Measurements from ENCODE around the gene RAPGEF2. TPM values are rescaled to one million over a fixed set of nuclear protein-coding genes. Genes with fewer than 3 reads are reported as not detected.
A peak's percentile ranks its signal among the peaks of the same experiment; 100 is the strongest.
"Not testable (repeated sequence)": the region's sequence is repeated elsewhere in the genome, so short reads cannot be mapped to it uniquely, and the experiment has no call there.

The RAPGEF2 gene
- total and polyA plus RNA-seq, 3 experiments from 2014 or later = 1.0 to 34.3 (median 29.2) TPM

- Histone ChIP-seq H3K36me3 (ENCODE audit: insufficient read depth, low read length) (no peaks in the 10 kb centered on the region), H3K9me3 (ENCODE audit: low read length) (no peaks in the 10 kb centered on the region), H3K27ac (ENCODE audit: low read depth, low read length) (no peak overlapping the region), H3K4me1 (ENCODE audit: insufficient read depth, low read length) (no peaks in the 10 kb centered on the region), H3K4me3 (ENCODE audit: low read length) (no peak overlapping the region), H3K27me3 (ENCODE audit: insufficient read depth, low read length, poor library complexity, severe bottlenecking) (no peaks in the 10 kb centered on the region)
- H3K4me1 Mint-ChIP-seq = peaks cover 2 to 21% (median 6%) of the 10 kb centered on the region in 3 donors
- H3K27me3 Mint-ChIP-seq = no peaks in the 10 kb centered on the region
- H3K27ac Mint-ChIP-seq = no peak overlapping the region
- no peak overlapping the region for H3K4me3 Mint-ChIP-seq
- ChIA-PET CTCF (no interaction called here), POLR2A (no interaction called here)
- H3K36me3 Mint-ChIP-seq = peaks cover 10 to 24% (median 11%) of the 10 kb centered on the region in 3 donors
- no peak for DNase-seq
- no peaks in the 10 kb centered on the region for H3K9me3 Mint-ChIP-seq
These were observed 145.7 kb downstream of the RAPGEF2 start for GRCh38 chr4:159248384-159249178.

GRCh38 chr4:159250751-159251325 is 148.0 kb downstream of the RAPGEF2 start:
- Histone ChIP-seq H3K36me3 (ENCODE audit: insufficient read depth, low read length) (no peaks in the 10 kb centered on the region), H3K4me3 (ENCODE audit: low read length) (no peak overlapping the region), H3K9me3 (ENCODE audit: low read length) (no peaks in the 10 kb centered on the region), H3K27me3 (ENCODE audit: insufficient read depth, low read length, poor library complexity, severe bottlenecking) (no peaks in the 10 kb centered on the region), H3K4me1 (ENCODE audit: insufficient read depth, low read length) (no peaks in the 10 kb centered on the region), H3K27ac (ENCODE audit: low read depth, low read length) (no peak overlapping the region)
- no peak for DNase-seq
- no peaks in the 10 kb centered on the region for H3K9me3 Mint-ChIP-seq
- no peaks in the 10 kb centered on the region for H3K27me3 Mint-ChIP-seq
- peaks cover 2 to 23% (median 6%) of the 10 kb centered on the region in 3 donors for H3K4me1 Mint-ChIP-seq
- peaks cover 10 to 18% (median 12%) of the 10 kb centered on the region in 3 donors for H3K36me3 Mint-ChIP-seq
- ChIA-PET CTCF (no interaction called here), POLR2A (no interaction called here)
- no peak overlapping the region for H3K27ac Mint-ChIP-seq
- H3K4me3 Mint-ChIP-seq = no peak overlapping the region

- H3K4me1 ChIP-seq (ENCODE audit: insufficient read depth, low read length); H3K4me3 ChIP-seq (ENCODE audit: low read length); POLR2A ChIA-PET; H3K9me3 Mint-ChIP-seq; H3K4me3 Mint-ChIP-seq; CTCF ChIA-PET; DNase-seq; H3K36me3 ChIP-seq (ENCODE audit: insufficient read depth, low read length); H3K27me3 ChIP-seq (ENCODE audit: insufficient read depth, low read length, poor library complexity, severe bottlenecking); H3K9me3 ChIP-seq (ENCODE audit: low read length); H3K27ac ChIP-seq (ENCODE audit: low read depth, low read length); H3K27me3 Mint-ChIP-seq: not testable (repeated sequence)
- H3K27ac Mint-ChIP-seq = peak overlapping the region in 2 of 8 donors; percentile 54 to 59
- peaks cover 10 to 24% (median 15%) of the 10 kb centered on the region in 3 donors for H3K36me3 Mint-ChIP-seq
- peaks cover 5 to 28% (median 11%) of the 10 kb centered on the region in 3 donors for H3K4me1 Mint-ChIP-seq
These were observed 148.7 kb downstream of the RAPGEF2 start for GRCh38 chr4:159251580-159251979.

GRCh38 chr4:159252491-159252890 is 149.6 kb downstream of the RAPGEF2 start:
- peaks cover 6 to 33% (median 12%) of the 10 kb centered on the region in 3 donors for H3K4me1 Mint-ChIP-seq
- H3K27me3 Mint-ChIP-seq = no peaks in the 10 kb centered on the region
- Histone ChIP-seq H3K36me3 (ENCODE audit: insufficient read depth, low read length) (no peaks in the 10 kb centered on the region), H3K27me3 (ENCODE audit: insufficient read depth, low read length, poor library complexity, severe bottlenecking) (no peaks in the 10 kb centered on the region), H3K4me1 (ENCODE audit: insufficient read depth, low read length) (no peaks in the 10 kb centered on the region), H3K4me3 (ENCODE audit: low read length) (no peak overlapping the region), H3K27ac (ENCODE audit: low read depth, low read length) (no peak overlapping the region), H3K9me3 (ENCODE audit: low read length) (no peaks in the 10 kb centered on the region)
- H3K9me3 Mint-ChIP-seq = no peaks in the 10 kb centered on the region
- peak overlapping the region in 1 of 8 donors; percentile 41 for H3K27ac Mint-ChIP-seq
- POLR2A ChIA-PET = no interaction called here
- CTCF ChIA-PET = no interaction called here
- H3K4me3 Mint-ChIP-seq = no peak overlapping the region
- H3K36me3 Mint-ChIP-seq = peaks cover 12 to 27% (median 15%) of the 10 kb centered on the region in 3 donors
- no peak for DNase-seq

GRCh38 chr4:159256037-159256436 is 153.2 kb downstream of the RAPGEF2 start:
- CTCF ChIA-PET = no interaction called here
- POLR2A ChIA-PET = no interaction called here
- no peak for DNase-seq
- Histone ChIP-seq H3K27me3 (ENCODE audit: insufficient read depth, low read length, poor library complexity, severe bottlenecking) (no peaks in the 10 kb centered on the region), H3K9me3 (ENCODE audit: low read length) (no peaks in the 10 kb centered on the region), H3K27ac (ENCODE audit: low read depth, low read length) (no peak overlapping the region), H3K36me3 (ENCODE audit: insufficient read depth, low read length) (no peaks in the 10 kb centered on the region), H3K4me1 (ENCODE audit: insufficient read depth, low read length) (no peaks in the 10 kb centered on the region), H3K4me3 (ENCODE audit: low read length) (no peak overlapping the region)
- no peak overlapping the region for H3K4me3 Mint-ChIP-seq
- peaks cover 4 to 25% (median 6%) of the 10 kb centered on the region in 3 donors for H3K4me1 Mint-ChIP-seq
- H3K9me3 Mint-ChIP-seq = no peaks in the 10 kb centered on the region
- H3K27ac Mint-ChIP-seq = peak overlapping the region in 1 of 8 donors; percentile 43
- H3K27me3 Mint-ChIP-seq = no peaks in the 10 kb centered on the region
- peaks cover 12 to 31% (median 17%) of the 10 kb centered on the region in 3 donors for H3K36me3 Mint-ChIP-seq

GRCh38 chr4:159258889-159259560 is 156.1 kb downstream of the RAPGEF2 start:
- Histone ChIP-seq H3K4me1 (ENCODE audit: insufficient read depth, low read length) (no peaks in the 10 kb centered on the region), H3K27me3 (ENCODE audit: insufficient read depth, low read length, poor library complexity, severe bottlenecking) (no peaks in the 10 kb centered on the region), H3K9me3 (ENCODE audit: low read length) (no peaks in the 10 kb centered on the region), H3K36me3 (ENCODE audit: insufficient read depth, low read length) (no peaks in the 10 kb centered on the region), H3K27ac (ENCODE audit: low read depth, low read length) (no peak overlapping the region), H3K4me3 (ENCODE audit: low read length) (no peak overlapping the region)
- H3K27ac Mint-ChIP-seq = no peak overlapping the region
- H3K9me3 Mint-ChIP-seq = no peaks in the 10 kb centered on the region
- DNase-seq = no peak
- H3K36me3 Mint-ChIP-seq = peaks cover 10 to 17% (median 11%) of the 10 kb centered on the region in 3 donors
- H3K27me3 Mint-ChIP-seq = no peaks in the 10 kb centered on the region
- peaks cover 4 to 13% (median 6%) of the 10 kb centered on the region in 3 donors for H3K4me1 Mint-ChIP-seq
- ChIA-PET POLR2A (no interaction called here), CTCF (no interaction called here)
- H3K4me3 Mint-ChIP-seq = no peak overlapping the region

- Mint-ChIP-seq H3K4me1 (no peaks in the 10 kb centered on the region), H3K27ac (no peak overlapping the region), H3K9me3 (no peaks in the 10 kb centered on the region), H3K27me3 (peaks cover 0 to 2% of the 10 kb centered on the region in 2 donors), H3K36me3 (peaks cover 0 to 7% (median 4%) of the 10 kb centered on the region in 3 donors), H3K4me3 (no peak overlapping the region)
- Histone ChIP-seq H3K4me3 (ENCODE audit: low read length) (no peak overlapping the region), H3K4me1 (ENCODE audit: insufficient read depth, low read length) (no peaks in the 10 kb centered on the region), H3K27me3 (ENCODE audit: insufficient read depth, low read length, poor library complexity, severe bottlenecking) (no peaks in the 10 kb centered on the region), H3K36me3 (ENCODE audit: insufficient read depth, low read length) (no peaks in the 10 kb centered on the region), H3K9me3 (ENCODE audit: low read length) (no peaks in the 10 kb centered on the region), H3K27ac (ENCODE audit: low read depth, low read length) (no peak overlapping the region)
- DNase-seq = no peak
- ChIA-PET CTCF (no interaction called here), POLR2A (no interaction called here)
These were observed 161.2 kb downstream of the RAPGEF2 start for GRCh38 chr4:159264057-159264456.
